ENCODE results near the gene NTSR1. TPM values are rescaled to one million over a fixed set of nuclear protein-coding genes. Genes with fewer than 3 reads are reported as not detected.

NTSR1 gene
- total RNA-seq, 1 experiment from 2014 or later: 4.5 TPM

DNA sequence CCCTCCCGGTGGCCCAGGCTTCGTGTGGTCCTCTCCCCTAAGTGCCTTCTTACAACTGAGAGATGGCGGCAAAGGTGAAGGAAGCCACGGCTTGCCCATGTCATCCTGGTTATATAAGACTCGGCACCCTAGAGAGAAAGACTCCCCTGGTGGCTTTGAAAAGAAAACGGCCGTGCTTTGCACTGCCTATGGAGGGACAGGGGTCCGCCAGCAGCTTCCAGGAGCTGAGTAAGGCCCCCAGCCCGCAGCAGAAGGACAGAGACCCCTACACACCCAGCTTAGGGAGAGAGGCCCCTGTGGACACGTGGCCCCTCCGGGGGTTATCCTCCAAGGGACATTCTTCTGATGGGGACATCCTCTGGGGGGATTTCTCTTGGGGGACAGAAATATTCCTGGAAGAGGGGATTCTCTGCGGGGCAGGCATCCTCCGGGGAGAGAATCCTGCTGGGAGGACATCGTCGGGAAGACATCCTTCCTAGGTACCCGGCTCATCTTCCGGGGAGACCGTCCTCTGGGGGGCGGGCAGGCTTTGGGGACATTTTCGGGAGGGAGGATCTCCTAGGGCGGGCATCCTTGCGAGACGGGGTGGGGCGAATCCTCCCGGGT, 95.5 kb downstream of the NTSR1 start:
- intact Hi-C loops (cut with micrococcal nuclease): no loop called here
- H3K4me1 Mint-ChIP-seq (ENCODE audit: insufficient read depth, unreplicated experiment): peaks cover 10% of the 10 kb centered on the region

DNA sequence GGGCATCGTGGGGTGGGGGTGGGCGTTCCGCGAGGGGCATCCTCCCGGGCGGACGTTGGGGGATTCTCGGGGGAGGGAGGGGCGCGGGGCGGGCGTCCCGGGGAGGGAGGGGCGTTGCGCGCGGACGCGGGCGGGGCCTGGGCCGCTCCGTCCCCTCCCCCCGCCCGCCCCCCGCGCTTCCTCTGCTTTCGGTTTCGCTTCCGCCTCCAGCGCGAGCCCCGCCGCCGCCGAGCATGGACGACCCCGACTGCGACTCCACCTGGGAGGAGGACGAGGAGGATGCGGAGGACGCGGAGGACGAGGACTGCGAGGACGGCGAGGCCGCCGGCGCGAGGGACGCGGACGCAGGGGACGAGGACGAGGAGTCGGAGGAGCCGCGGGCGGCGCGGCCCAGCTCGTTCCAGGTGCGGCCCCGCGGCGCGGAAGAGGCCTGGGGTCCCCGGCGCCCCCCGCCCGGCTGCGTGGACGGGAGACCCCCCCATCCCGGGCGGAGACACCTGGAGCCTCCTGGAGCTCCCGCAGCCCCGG, 96.1 kb downstream of the NTSR1 start, which contains the start of gene OGFR:
OGFR (plus strand) TSS at position 209 of the 528 bp plus-strand sequence; CDS start at position 234, 25 bp downstream.
- TF ChIP-seq, protein P1, sequence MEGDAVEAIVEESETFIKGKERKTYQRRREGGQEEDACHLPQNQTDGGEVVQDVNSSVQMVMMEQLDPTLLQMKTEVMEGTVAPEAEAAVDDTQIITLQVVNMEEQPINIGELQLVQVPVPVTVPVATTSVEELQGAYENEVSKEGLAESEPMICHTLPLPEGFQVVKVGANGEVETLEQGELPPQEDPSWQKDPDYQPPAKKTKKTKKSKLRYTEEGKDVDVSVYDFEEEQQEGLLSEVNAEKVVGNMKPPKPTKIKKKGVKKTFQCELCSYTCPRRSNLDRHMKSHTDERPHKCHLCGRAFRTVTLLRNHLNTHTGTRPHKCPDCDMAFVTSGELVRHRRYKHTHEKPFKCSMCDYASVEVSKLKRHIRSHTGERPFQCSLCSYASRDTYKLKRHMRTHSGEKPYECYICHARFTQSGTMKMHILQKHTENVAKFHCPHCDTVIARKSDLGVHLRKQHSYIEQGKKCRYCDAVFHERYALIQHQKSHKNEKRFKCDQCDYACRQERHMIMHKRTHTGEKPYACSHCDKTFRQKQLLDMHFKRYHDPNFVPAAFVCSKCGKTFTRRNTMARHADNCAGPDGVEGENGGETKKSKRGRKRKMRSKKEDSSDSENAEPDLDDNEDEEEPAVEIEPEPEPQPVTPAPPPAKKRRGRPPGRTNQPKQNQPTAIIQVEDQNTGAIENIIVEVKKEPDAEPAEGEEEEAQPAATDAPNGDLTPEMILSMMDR (IDR thresholded peaks at IDR 0.05; ENCODE audit: unreplicated experiment): no peak
- Mint-ChIP-seq H3K4me3 (ENCODE audit: unreplicated experiment) (peak within 1 kb of the TSS; percentile 81), H3K36me3 (ENCODE audit: insufficient read depth, unreplicated experiment) (peaks cover 39% of the 10 kb centered on the region), H3K27me3 (ENCODE audit: insufficient read depth, unreplicated experiment) (no peaks in the 10 kb centered on the region), H3K4me1 (ENCODE audit: insufficient read depth, unreplicated experiment) (peaks cover 10% of the 10 kb centered on the region), H3K27ac (ENCODE audit: low read depth, unreplicated experiment) (peak within 1 kb of the TSS; percentile 77), H3K9me3 (ENCODE audit: unreplicated experiment) (no peaks in the 10 kb centered on the region)
- POLR2A ChIA-PET: interaction anchor here (1.1 to 2.0 kb wide), 7 partner anchors 8 to 100 kb away, joined by 3 to 19 read pairs (median 6); partner anchors contain the start of genes MRGBP and TCFL5
- BruUV-seq (replicated peaks): no TSS peak
- CTCF ChIA-PET: interaction anchor here (1.4 to 1.8 kb wide), 2 partner anchors 11 to 12 kb away, joined by 5 read pairs; no protein-coding TSS in a partner anchor
- peak; percentile 52 for DNase-seq (ENCODE audit: unreplicated experiment)
- intact Hi-C loops (cut with micrococcal nuclease): loop anchor here (5.0 kb wide), 1 partner anchor 137 kb away; no protein-coding TSS in a partner anchor

More for the DNA sequence above, 95.5 kb downstream of the NTSR1 start:
- no TSS peak for BruUV-seq (replicated peaks)
- no peak for DNase-seq (ENCODE audit: unreplicated experiment)
- Mint-ChIP-seq H3K4me3 (ENCODE audit: unreplicated experiment) (peak overlapping the region; percentile 81), H3K9me3 (ENCODE audit: unreplicated experiment) (no peaks in the 10 kb centered on the region), H3K27me3 (ENCODE audit: insufficient read depth, unreplicated experiment) (no peaks in the 10 kb centered on the region), H3K36me3 (ENCODE audit: insufficient read depth, unreplicated experiment) (peaks cover 40% of the 10 kb centered on the region), H3K27ac (ENCODE audit: low read depth, unreplicated experiment) (peak overlapping the region; percentile 75)
- CTCF ChIA-PET: interaction anchor here (0.5 to 1.4 kb wide), 4 partner anchors 9 to 130 kb away, joined by 3 to 5 read pairs (median 4); no protein-coding TSS in a partner anchor
- POLR2A ChIA-PET: interaction anchor here (1.2 to 2.0 kb wide), 6 partner anchors 8 to 100 kb away, joined by 3 to 19 read pairs (median 5); partner anchors contain the start of gene MRGBP
- TF ChIP-seq, protein P1 (IDR thresholded peaks at IDR 0.05; ENCODE audit: unreplicated experiment): no peak

DNA sequence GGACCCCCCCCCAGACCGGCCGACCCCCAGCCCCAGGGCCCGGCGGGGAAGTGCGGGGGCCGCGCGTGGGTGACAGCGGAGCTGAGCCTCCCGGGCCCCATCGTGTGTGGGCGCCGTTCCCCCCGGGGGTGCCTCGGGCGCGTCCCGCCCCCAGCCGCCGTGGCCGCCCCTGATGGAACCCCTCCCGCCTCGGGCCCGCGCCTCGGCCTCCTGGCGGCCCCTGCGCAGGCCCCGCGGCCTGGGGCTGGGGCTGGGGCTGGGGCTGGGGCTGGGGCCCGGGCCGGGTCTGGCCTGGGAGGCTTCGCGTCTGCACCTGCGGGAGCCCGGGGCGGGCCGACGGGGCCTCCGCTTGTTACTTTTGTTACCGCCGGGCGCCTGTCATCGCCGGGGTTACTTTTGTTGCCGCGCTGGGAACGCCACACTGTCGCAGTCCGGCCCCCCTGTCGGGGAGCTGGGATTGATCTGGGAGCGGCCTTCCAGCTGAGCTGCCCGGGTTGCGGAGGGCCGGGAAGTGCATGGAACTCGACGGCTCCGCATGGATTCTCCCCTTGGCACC, 96.6 kb downstream of the NTSR1 start:
- peaks cover 10% of the 10 kb centered on the region for H3K4me1 Mint-ChIP-seq (ENCODE audit: insufficient read depth, unreplicated experiment)

More for the DNA sequence above, 96.6 kb downstream of the NTSR1 start:
- intact Hi-C loops (cut with micrococcal nuclease): loop anchor here (5.0 kb wide), 1 partner anchor 138 kb away; no protein-coding TSS in a partner anchor
- ChIA-PET CTCF (interaction anchor here (0.7 to 1.8 kb wide), 4 partner anchors 10 to 217 kb away, joined by 3 to 5 read pairs (median 4); no protein-coding TSS in a partner anchor), POLR2A (interaction anchor here (0.6 to 2.0 kb wide), 8 partner anchors 9 to 101 kb away, joined by 3 to 19 read pairs (median 5); partner anchors contain the start of genes MRGBP and TCFL5)
- Mint-ChIP-seq H3K27ac (ENCODE audit: low read depth, unreplicated experiment) (peak overlapping the region; percentile 77), H3K27me3 (ENCODE audit: insufficient read depth, unreplicated experiment) (no peaks in the 10 kb centered on the region), H3K36me3 (ENCODE audit: insufficient read depth, unreplicated experiment) (peaks cover 38% of the 10 kb centered on the region), H3K4me3 (ENCODE audit: unreplicated experiment) (peak overlapping the region; percentile 81), H3K9me3 (ENCODE audit: unreplicated experiment) (no peaks in the 10 kb centered on the region)
- TF ChIP-seq, protein P1 (IDR thresholded peaks at IDR 0.05; ENCODE audit: unreplicated experiment): no peak
- BruUV-seq (replicated peaks): no TSS peak
- DNase-seq (ENCODE audit: unreplicated experiment): peak; percentile 23

Measured in MCF 10A (cell line).